Activated CD8-positive, alpha-beta memory T cell treated with anti-CD3 and anti-CD28 coated beads for 1 hour (primary cell): Measurements from ENCODE around the gene SATB2.

Experiments used
- DNase-seq, 2 donors: peaks; one replicate each; pipeline ENCODE4 v3.0.0-alpha.2; 2020; ENCODE audit warnings: low read depth in 1 of 2; ENCODE audit errors: extremely low read depth in 1 of 2

Gene SATB2

GRCh38 chr2:199336546-199336945 is 121.2 kb downstream of the SATB2 start:
- DNase-seq = no peak

GRCh38 chr2:199335502-199335901 is 122.2 kb downstream of the SATB2 start:
- no peak for DNase-seq

GRCh38 chr2:199329466-199329865 is 128.3 kb downstream of the SATB2 start:
- DNase-seq = no peak

DNA sequence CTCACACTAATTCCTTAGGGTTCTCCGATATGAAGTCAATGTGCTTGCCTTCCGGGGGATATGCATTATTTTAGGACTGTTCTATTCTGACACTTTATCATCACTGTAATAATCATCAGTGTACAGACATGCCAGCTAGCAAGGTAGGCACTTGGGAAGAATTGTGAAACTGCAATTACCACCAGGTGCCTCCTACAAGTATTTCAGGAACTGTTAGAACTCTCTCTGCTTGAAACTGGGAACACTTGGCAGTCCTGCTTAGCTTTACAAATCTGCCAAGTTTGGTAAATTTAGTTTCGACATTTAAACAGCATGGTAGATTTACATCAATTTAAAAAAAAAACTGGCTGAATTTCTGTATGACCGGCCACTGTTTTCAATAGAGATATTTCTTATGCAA is 128.7 kb downstream of the SATB2 start:
- no peak for DNase-seq

GRCh38 chr2:199325881-199326280 is 131.9 kb downstream of the SATB2 start:
- DNase-seq = no peak

GRCh38 chr2:199322151-199322550 is 135.6 kb downstream of the SATB2 start:
- DNase-seq = no peak

DNA sequence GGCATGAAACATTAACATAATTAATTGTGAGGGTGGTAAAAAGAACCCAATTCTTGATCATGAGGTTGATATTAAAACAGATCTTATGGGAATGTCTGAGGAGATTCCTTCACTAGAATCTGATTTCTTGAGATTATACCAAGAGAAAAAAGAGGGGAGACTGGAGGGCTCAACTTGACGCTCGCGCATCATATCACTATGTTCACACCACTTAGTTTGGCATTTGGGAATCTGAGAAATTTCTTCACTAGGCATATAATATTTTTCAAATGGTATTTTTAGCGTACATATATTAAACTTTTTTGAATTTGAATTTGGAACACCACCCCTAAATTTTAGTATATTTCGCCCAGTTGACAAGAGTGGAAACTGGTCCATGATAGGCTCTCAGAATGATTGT is 140.1 kb downstream of the SATB2 start:
- no peak for DNase-seq

DNA sequence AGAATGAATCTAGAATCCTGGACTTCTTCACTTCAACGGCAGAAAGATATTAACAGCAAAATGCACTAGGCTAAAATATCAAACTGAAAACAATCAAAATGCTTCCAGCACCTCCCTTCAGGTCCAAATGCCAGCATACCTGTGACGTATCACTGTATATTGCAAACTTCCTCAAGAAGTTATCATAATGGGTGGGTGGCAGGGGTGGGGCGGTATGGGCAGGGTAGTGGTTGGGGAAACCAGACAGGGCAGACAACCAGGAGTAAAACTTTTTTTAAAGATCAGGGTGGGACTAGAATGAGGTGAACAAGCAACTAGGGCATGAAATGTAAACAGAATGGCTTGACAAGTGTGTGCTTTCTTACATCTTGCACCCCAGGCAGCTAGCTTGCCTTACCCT is 140.9 kb downstream of the SATB2 start:
- DNase-seq = no peak

DNA sequence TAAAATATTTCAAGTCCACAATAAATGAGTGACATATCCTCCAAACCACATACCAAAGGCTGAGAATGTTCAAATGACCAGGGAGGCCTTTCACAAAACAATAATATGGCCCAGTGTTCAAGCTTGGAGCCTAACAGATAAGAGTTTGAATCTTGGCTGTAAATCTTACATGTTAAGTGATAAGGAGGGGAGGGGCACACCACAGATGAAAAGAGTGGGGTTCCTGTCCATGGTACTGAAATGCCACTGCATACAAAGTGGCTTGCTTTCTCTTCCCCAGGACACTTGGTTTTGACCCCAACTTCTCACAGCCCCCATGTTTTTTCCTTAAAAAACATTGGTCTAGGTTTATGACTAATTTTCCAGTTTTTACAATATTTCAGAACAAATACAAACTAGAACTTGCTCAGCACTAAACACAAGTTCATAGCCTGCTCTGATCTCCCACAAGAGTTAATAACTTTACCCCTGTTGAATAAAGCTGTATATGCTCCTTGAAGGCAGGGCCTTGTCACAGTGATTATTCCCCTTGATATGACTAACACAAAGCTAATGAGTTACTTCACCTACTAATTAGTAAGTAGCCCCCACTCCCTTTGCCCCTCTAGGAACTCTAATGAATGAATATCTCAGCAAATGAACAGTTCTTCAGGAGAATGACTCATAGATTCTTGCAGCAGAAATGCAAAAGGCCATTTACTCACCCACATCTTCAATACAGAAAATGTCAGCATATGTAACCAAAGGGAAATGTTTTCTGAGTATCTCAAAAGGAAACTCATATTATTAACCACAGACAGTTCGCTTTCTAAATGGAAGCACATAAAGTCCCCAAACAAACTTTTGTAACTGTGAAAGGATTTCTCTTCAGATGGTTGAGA is 142.2 kb downstream of the SATB2 start:
- no peak for DNase-seq

DNA sequence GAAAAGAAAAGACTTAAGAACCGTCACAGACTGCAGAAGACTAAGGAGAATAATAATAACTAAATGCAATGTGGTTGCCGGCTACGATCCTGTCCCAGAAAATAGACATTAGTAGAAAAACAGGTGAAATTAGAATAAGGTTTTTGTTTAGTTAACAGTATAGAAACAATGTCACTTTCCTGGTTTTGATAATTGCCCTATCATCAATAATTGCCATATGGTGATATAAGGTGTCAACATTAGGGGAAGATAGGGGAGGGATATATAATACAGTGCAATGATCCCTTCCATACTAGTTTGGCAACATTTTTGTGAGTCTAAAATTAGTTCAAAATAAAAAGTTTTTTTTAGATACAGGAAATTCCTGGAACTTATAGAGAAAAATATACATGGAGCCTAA is 144.8 kb downstream of the SATB2 start:
- DNase-seq = no peak

GRCh38 chr2:199310771-199311585 is 146.8 kb downstream of the SATB2 start:
- DNase-seq = no peak

DNA sequence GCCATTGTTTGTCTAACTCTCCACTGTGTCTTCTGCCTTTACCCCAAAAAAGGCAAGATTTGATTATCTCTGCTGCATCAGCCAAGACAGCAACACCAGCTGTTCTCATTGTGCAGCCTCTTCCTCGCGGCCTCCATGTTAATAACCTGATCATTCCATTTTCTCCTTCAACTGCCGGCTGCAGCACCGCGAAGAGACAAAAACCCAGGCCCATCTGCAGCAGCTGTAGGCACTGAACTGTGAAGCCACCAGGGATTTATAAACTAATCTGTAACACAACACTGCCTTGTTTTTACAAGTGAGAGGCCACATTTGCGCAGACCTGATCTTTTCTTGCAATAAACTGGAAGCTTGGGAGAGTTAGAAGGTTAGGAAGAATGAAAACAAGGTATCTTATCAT is 147.8 kb downstream of the SATB2 start:
- DNase-seq = no peak

DNA sequence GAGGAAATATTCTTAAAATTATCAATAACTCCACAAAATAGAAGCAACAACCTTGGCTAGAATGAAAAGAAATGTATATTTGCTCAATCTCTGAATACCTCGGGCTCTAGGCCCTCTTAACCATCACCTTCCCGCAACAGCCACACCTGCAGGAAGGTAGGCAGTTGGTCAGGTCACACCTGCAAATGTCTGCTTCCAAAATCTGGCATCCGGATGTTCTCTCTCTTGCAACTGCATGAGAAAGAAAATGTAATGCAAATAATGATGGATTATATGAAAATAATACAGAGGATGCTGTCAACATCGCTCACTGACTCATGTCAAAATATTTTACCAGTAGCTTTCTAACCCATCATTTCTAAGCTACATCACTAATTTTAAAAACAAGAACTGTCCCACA is 148.3 kb downstream of the SATB2 start:
- DNase-seq = no peak

- no peak for DNase-seq
Measured at GRCh38 chr2:199308567-199308966, 149.2 kb downstream of the SATB2 start.

- no peak for DNase-seq
Measured at GRCh38 chr2:199307461-199307860, 150.3 kb downstream of the SATB2 start.

- no peak for DNase-seq
Measured at GRCh38 chr2:199306116-199306515, 151.6 kb downstream of the SATB2 start.

GRCh38 chr2:199303728-199304177 is 154.0 kb downstream of the SATB2 start:
- no peak for DNase-seq

DNA sequence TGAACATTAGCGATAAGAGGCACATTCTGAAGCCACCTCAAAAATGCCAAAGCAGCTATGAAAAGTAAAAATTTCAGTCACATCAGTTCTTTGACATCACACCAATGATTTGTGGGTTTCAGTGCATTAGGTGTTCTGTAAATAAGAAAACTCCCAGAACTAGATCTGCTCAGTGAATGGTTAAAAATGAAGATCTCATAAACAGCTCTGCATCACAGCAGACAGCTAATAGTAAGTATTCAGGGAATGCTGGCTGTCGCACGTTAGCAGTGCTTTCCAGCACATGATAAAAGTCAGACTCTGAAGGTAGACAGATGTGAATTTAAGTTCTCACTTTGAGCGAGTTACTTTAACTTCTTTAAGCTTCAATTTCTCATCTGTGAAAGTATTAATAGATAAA is 154.9 kb downstream of the SATB2 start:
- no peak for DNase-seq

- DNase-seq = no peak
Measured at GRCh38 chr2:199288424-199288823, 169.3 kb downstream of the SATB2 start.

DNA sequence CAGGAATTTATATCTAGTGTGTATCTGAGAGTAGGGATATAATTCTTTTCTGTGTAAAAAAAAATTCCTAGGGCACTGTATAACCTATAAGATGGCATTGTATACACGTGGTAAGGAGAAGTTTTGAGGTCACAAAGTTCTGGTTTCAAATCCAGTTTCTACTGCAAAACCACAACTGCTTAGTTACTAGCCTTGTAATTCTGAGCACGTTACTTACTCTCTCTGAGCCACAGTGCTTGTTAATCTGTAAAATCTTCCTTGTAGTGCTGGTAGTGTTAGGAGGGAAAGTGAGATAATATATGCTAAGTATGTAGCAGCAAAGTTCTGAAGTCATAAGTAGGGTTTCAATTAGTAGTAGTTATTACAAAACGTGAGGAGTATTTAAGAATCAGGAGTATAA is 175.4 kb downstream of the SATB2 start:
- no peak for DNase-seq

GRCh38 chr2:199279146-199279545 is 178.6 kb downstream of the SATB2 start:
- no peak for DNase-seq

GRCh38 chr2:199278099-199278498 is 179.6 kb downstream of the SATB2 start:
- no peak for DNase-seq
